ENCODE measurements around the gene RRP9. TPM values are rescaled to one million over a fixed set of nuclear protein-coding genes. Genes with fewer than 3 reads are reported as not detected.

The RRP9 gene
- total RNA-seq, 1 donor, result 16.3 TPM

DNA sequence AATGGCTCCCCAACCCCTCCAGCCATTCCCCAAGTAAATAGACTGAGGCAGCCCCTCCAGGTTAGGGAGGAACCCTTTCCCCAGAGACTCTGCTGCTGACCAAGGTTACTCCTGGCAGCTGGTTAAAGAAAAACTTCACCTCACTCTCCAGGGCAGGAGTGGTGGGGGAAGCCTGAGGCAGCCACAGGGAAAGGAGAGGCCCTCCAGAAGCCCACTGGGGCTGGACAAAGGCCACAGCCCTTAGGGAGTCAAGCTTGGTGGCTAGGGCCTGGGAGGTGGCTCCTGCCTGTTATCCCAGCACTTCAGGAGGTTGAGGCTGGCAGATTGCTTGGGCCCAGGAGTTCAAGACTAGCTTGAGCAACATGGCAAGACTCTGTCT lies 42.6 kb upstream of the RRP9 start:
- no peak for DNase-seq (ENCODE audit: low read depth)
- TF ChIP-seq, protein P1, sequence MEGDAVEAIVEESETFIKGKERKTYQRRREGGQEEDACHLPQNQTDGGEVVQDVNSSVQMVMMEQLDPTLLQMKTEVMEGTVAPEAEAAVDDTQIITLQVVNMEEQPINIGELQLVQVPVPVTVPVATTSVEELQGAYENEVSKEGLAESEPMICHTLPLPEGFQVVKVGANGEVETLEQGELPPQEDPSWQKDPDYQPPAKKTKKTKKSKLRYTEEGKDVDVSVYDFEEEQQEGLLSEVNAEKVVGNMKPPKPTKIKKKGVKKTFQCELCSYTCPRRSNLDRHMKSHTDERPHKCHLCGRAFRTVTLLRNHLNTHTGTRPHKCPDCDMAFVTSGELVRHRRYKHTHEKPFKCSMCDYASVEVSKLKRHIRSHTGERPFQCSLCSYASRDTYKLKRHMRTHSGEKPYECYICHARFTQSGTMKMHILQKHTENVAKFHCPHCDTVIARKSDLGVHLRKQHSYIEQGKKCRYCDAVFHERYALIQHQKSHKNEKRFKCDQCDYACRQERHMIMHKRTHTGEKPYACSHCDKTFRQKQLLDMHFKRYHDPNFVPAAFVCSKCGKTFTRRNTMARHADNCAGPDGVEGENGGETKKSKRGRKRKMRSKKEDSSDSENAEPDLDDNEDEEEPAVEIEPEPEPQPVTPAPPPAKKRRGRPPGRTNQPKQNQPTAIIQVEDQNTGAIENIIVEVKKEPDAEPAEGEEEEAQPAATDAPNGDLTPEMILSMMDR (IDR thresholded peaks at IDR 0.05; ENCODE audit: insufficient read depth, low read length), result no peak
- H3K4me3 ChIP-seq (ENCODE audit: low read depth, low read length), result peak overlapping the region; percentile 62

DNA sequence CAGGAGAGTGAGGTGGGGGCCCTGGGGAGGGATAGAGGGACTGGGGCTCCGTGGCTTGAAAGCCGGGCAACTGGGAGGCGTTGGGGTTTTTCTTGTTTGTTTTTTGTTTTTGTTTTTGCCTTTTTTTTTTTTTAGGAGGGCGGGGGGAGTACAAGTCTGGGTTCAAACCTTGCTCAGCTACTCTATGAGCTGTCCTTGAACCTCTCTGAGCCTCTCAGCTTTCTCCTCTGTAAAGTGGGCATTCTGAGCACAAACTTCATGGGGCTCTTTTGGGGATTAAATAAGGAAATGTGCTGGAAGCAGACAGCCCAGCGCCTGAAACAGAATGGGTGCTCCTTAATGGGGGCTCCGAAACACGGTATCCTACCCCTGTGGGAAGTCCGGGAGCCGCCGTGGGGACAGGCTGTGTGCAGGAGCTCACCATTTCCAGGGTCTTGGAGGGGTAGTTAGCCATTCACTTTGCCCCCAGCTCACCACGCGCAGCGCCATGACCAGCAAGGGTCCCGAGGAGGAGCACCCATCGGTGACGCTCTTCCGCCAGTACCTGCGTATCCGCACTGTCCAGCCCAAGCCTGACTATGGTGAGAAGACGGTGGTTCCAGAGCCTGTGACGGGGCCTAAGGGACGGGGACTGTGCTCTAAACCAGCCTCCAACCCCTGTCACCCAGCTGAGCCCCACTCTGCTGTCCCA lies 42.0 kb upstream of the RRP9 start:
- TF ChIP-seq, protein P1 (IDR thresholded peaks at IDR 0.05; ENCODE audit: insufficient read depth, low read length), result no peak
- peak overlapping the region; percentile 62 for H3K4me3 ChIP-seq (ENCODE audit: low read depth, low read length)
- DNase-seq (ENCODE audit: low read depth), result no peak

DNA sequence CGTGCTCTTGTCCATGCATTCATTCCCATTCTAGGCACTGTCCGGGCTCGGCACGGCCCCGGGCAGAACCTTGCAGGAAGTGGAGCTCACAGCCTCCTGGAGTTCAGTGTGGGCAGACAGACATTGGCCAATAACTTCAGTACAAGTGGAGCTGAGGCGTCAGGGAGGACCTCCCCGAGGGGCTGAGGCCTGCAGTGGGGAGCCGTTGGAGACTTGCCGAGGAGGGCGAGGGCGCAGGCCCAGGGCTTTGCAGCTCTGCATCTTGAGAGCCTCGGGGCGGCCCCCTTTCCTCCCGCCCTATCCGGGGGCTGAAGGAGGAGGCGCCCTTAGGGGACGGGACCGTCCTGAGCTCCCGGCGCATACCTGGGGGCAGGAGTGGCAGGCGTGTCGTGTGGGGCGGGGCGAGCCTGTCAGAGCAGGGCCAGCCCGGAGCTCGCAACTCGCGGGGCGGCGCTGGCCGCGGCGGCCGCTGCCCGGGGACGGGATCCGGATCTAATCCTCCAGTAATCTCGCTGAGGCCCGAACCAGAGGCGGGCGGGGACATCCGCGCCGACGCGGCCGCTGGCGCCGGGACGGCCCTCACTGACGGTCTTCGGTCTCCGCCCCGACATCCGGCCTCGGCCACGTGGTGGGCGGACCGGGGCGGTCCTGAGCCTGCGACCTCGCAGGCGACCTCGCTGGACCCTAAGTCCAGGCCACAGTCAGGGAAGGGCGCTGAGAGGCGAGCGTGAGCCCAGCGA lies 41.3 kb upstream of the RRP9 start, which contains the start of gene ACY1:
ACY1 (plus strand) TSS at position 698 of the 740 bp plus-strand sequence. CDS start 530 bp downstream, outside the sequence.
- DNase-seq (ENCODE audit: low read depth), result peak; percentile 76
- TF ChIP-seq, protein P1 (IDR thresholded peaks at IDR 0.05; ENCODE audit: insufficient read depth, low read length), result no peak
- peak within 1 kb of the TSS; percentile 62 for H3K4me3 ChIP-seq (ENCODE audit: low read depth, low read length)

DNA sequence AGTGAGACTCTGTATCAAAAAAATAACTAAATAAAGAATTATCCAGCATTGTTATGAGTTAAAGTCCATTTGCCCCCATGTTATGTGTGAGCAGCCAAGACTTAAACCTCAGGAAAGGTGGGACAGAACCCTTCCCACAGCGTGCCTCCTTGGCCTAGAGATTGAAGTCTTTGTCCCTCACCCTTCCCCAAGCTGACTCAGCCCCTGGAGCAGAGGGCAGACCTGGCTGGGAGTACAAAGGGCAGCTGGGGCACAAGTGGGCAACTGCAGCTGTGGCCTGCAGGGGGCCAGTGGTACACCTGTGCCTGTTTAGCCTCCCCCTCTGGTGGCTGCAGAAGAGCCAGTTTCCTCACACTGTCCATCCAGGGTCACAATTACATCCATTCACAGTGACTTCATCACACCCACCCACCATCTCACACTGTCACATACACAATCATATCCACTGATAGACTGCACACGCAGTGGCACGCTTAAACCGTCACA lies 40.7 kb upstream of the RRP9 start:
- H3K4me3 ChIP-seq (ENCODE audit: low read depth, low read length), result peak overlapping the region; percentile 62
- DNase-seq (ENCODE audit: low read depth), result no peak
- TF ChIP-seq, protein P1 (IDR thresholded peaks at IDR 0.05; ENCODE audit: insufficient read depth, low read length), result peak; percentile 57

DNA sequence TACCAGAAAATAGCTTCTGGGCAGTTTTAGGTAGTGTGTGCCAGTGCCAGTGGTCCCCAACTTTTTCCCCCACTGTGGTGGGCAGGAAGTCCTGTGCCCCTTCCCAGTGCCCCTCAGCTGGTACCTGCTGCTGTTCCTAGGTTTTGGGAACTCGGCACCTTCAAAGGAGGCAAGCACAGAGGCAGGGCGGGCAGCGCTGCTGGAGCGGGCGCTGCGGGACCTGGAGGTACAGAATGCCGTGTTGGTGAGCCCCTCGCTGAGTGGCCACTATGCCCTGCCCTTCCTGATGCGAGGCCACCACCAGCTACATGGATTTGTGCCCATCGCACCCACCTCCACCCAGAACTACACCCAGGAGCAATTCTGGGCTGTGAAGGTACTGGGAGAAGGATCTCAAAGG lies 38.5 kb upstream of the RRP9 start:
- TF ChIP-seq, protein P1 (IDR thresholded peaks at IDR 0.05; ENCODE audit: insufficient read depth, low read length), result no peak

DNA sequence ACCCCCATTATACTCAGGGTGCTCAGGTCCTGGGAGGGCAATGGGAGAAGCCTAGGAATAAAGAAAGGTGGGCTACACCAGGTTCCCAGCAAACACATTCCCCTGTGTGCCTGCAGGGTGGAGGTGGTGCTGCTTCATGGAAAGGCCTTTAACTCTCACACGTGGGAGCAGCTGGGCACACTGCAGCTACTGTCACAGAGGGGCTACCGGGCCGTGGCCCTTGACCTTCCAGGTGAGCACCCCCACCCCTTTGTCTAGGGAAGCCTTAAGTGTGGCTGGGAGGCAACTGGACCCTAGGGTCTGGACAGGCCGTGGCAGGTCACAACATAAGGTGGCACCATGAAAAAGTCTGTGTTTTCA lies 36.4 kb upstream of the RRP9 start:
- TF ChIP-seq, protein P1 (IDR thresholded peaks at IDR 0.05; ENCODE audit: insufficient read depth, low read length), result no peak
- no peak for DNase-seq (ENCODE audit: low read depth)
- no peak overlapping the region for H3K4me3 ChIP-seq (ENCODE audit: low read depth, low read length)

More for the DNA sequence above, 38.5 kb upstream of the RRP9 start:
- DNase-seq (ENCODE audit: low read depth), result no peak
- H3K4me3 ChIP-seq (ENCODE audit: low read depth, low read length), result no peak overlapping the region
